Panc1 (cell line): Measurements from ENCODE around the gene TSC22D3. TPM values are rescaled to one million over a fixed set of nuclear protein-coding genes. Genes with fewer than 3 reads are reported as not detected.

ENCODE experiments used
- ATAC-seq: fragments of 200-7000 bp; cut with Tn5 transposase; 2 replicates; pipeline ENCODE4 v1.9.1; 2020; ENCODE audit warnings: mild to moderate bottlenecking, moderate library complexity
- BruUV-seq: library from RNA; stranded (reverse); fragments of 400-500 nt; replicated peaks from 2 replicates; lab custom pipeline; 2021; lab: Mats Ljungman, UMichigan
- CTCF ChIA-PET: fragments of 300-600 bp; sonication (Branson Sonifier 250); formaldehyde crosslinking; loops from one replicate; lab custom pipeline; 2022; ENCODE audit warnings: antibody characterized with exemption; lab: Charles Lee
- POLR2A ChIA-PET: fragments of 300-600 bp; sonication (Branson Sonifier 250); formaldehyde crosslinking; loops from one replicate; lab custom pipeline; 2022; ENCODE audit warnings: antibody characterized with exemption; lab: Charles Lee
- DNase-seq: peaks from one replicate; pipeline ENCODE4 v3.0.0-alpha.2; 2010; ENCODE audit warnings: low read depth, low spot score
- H3K27ac ChIP-seq: 2 replicates; pipeline ENCODE4 v1.5.1; 2011; ENCODE audit warnings: mild to moderate bottlenecking, low read length, inconsistent platforms
- H3K27me3 ChIP-seq: fragments of 200-500 bp; sonication (Bioruptor generic); 2 replicates; pipeline ENCODE4 v1.6.0; 2014; ENCODE audit warnings: low read length, inconsistent platforms; ENCODE audit not compliant: control insufficient read depth, insufficient read depth
- H3K36me3 ChIP-seq: fragments of 200-500 bp; sonication (Bioruptor generic); 2 replicates; pipeline ENCODE4 v1.5.1; 2014; ENCODE audit warnings: inconsistent platforms, mild to moderate bottlenecking, low read length, moderate library complexity; ENCODE audit not compliant: control insufficient read depth, insufficient read depth
- H3K4me1 ChIP-seq: 2 replicates; pipeline ENCODE4 v1.5.1; 2011; ENCODE audit warnings: inconsistent platforms, mild to moderate bottlenecking, low read length, moderate library complexity; ENCODE audit not compliant: control insufficient read depth, insufficient read depth
- H3K4me3 ChIP-seq, 2 experiments: 2 replicates each; pipeline ENCODE4 v1.5.1; 2011 to 2012; ENCODE audit warnings: low read depth in 2 of 2, low read length in 2 of 2, mild to moderate bottlenecking in 2 of 2, inconsistent platforms in 1 of 2, moderate library complexity in 1 of 2
- H3K9me3 ChIP-seq: fragments of 200-500 bp; sonication (Bioruptor generic); 2 replicates; pipeline ENCODE4 v1.5.1; 2014; ENCODE audit warnings: low read depth, mild to moderate bottlenecking, inconsistent platforms, low read length, moderate library complexity; ENCODE audit not compliant: control insufficient read depth, insufficient read depth
- CTCF ChIP-seq: fragments of 450-650 bp; IDR thresholded peaks from 2 replicates; pipeline ENCODE4 v1.5.1; 2017; ENCODE audit warnings: mild to moderate bottlenecking
- POLR2AphosphoS5 ChIP-seq: IDR thresholded peaks from 2 replicates; pipeline ENCODE4 v1.6.1; 2012; ENCODE audit warnings: mild to moderate bottlenecking, low read depth, low read length, moderate library complexity
- REST ChIP-seq, 2 experiments: IDR thresholded peaks; 2 replicates each; pipeline ENCODE4 v1.6.1; 2011 to 2012; ENCODE audit warnings: low read depth in 2 of 2, control low read depth in 1 of 2, low read length in 1 of 2, mild to moderate bottlenecking in 1 of 2, moderate library complexity in 1 of 2; ENCODE audit not compliant: insufficient read depth in 1 of 2
- SIN3A ChIP-seq: IDR thresholded peaks from 2 replicates; pipeline ENCODE4 v1.6.1; 2012; ENCODE audit warnings: low read depth, mild to moderate bottlenecking, low read length, moderate library complexity, borderline replicate concordance; ENCODE audit not compliant: insufficient read depth
- TCF7L2 ChIP-seq: IDR thresholded peaks from 2 replicates; pipeline ENCODE4 v1.6.1; 2011; ENCODE audit warnings: mild to moderate bottlenecking, low read depth, low read length, inconsistent platforms
- in situ Hi-C: cut with HindIII; loops from 2 replicates; pipeline ENCODE4 v1.10.0; 2016; ENCODE audit warnings: low sequenced_read_pairs, low pct_unique_long_range_greater_than_20kb
- intact Hi-C: fragments of 100-400 bp; cut with micrococcal nuclease; formaldehyde crosslinking; loops from one replicate; pipeline ENCODE4 v1.10.0; 2022; ENCODE audit not compliant: unreplicated experiment
- total RNA-seq: library from RNA; stranded (reverse); gene quantifications from one replicate; pipeline ENCODE4 v1.2.1, GENCODE V29; 2021; ENCODE audit not compliant: unreplicated experiment

TSC22D3 gene
- total RNA-seq, 1 experiment from 2014 or later = 7.2 TPM

GRCh38 chrX:107706309-107706708 is 69.3 kb downstream of the TSC22D3 start:
- DNase-seq (no peak), ATAC-seq (no peak)
- no peaks in the 10 kb centered on the region; the same call in 1 of the 2 replicates for H3K4me1 ChIP-seq
- no peaks in the 10 kb centered on the region for H3K36me3 ChIP-seq
- TF ChIP-seq TCF7L2 = no peak
- TF ChIP-seq CTCF = no peak
- no peak for TF ChIP-seq POLR2AphosphoS5
- no peak for TF ChIP-seq REST (IDR thresholded peaks at IDR 0.05; ENCODE audit: insufficient read depth in 1 of 2, low read depth in 2 of 2, low read length in 1 of 2)
- no peak for TF ChIP-seq SIN3A
- ChIA-PET CTCF (no interaction called here), POLR2A (no interaction called here)
- no TSS peak for BruUV-seq
- in situ Hi-C loops = no loop called here
- no peaks in the 10 kb centered on the region for H3K9me3 ChIP-seq
- H3K27me3 ChIP-seq = no peaks in the 10 kb centered on the region
- intact Hi-C loops = no loop called here
- no peak overlapping the region for H3K27ac ChIP-seq
- H3K4me3 ChIP-seq = no peak overlapping the region

- no peaks in the 10 kb centered on the region for H3K9me3 ChIP-seq
- TF ChIP-seq POLR2AphosphoS5 (no peak), CTCF (no peak), REST (IDR thresholded peaks at IDR 0.05; ENCODE audit: insufficient read depth in 1 of 2, low read depth in 2 of 2, low read length in 1 of 2) (no peak), SIN3A (no peak), TCF7L2 (no peak)
- H3K4me1 ChIP-seq = no peaks in the 10 kb centered on the region
- no peaks in the 10 kb centered on the region; the same call in 1 of the 2 replicates for H3K27me3 ChIP-seq
- ATAC-seq (no peak), DNase-seq (no peak)
- intact Hi-C loops = no loop called here
- H3K36me3 ChIP-seq = no peaks in the 10 kb centered on the region
- H3K4me3 ChIP-seq = no peak overlapping the region
- in situ Hi-C loops = no loop called here
- no peak overlapping the region for H3K27ac ChIP-seq
- BruUV-seq = no TSS peak
- POLR2A ChIA-PET = no interaction called here
- CTCF ChIA-PET = no interaction called here
Observed at GRCh38 chrX:107704587-107704986, 71.0 kb downstream of the TSC22D3 start.
